ENCODE results near the gene CLGN.
"Not testable (repeated sequence)": the region's sequence is repeated elsewhere in the genome, so short reads cannot be mapped to it uniquely, and the experiment has no call there.

Gene CLGN

GRCh38 chr4:140427106-140427918 lies at the start of gene CLGN:
TSS of gene CLGN (minus strand) at chr4:140427648. CDS start at chr4:140413078, 14,570 bp downstream.
- peak; percentile 59 for DNase-seq

GRCh38 chr4:140472156-140472555 lies 44.7 kb upstream of the CLGN start:
- DNase-seq = no peak

- DNase-seq = no peak
Measured at GRCh38 chr4:140469791-140470733, 42.6 kb upstream of the CLGN start.

- no peak for DNase-seq
Measured at GRCh38 chr4:140466146-140466545, 38.7 kb upstream of the CLGN start.

GRCh38 chr4:140463614-140464013 lies 36.2 kb upstream of the CLGN start:
- no peak for DNase-seq

GRCh38 chr4:140463182-140463581 lies 35.7 kb upstream of the CLGN start:
- no peak for DNase-seq

- DNase-seq = no peak
Measured at GRCh38 chr4:140450352-140450751, 22.9 kb upstream of the CLGN start.

GRCh38 chr4:140448830-140449229 lies 21.4 kb upstream of the CLGN start:
- no peak for DNase-seq

- no peak for DNase-seq
Measured at GRCh38 chr4:140448162-140448561, 20.7 kb upstream of the CLGN start.

- DNase-seq = not testable (repeated sequence)
Measured at GRCh38 chr4:140444347-140444746, 16.9 kb upstream of the CLGN start.

- DNase-seq = no peak
Measured at GRCh38 chr4:140439644-140440142, 12.2 kb upstream of the CLGN start.

GRCh38 chr4:140427919-140428471 lies 547 bp upstream of the CLGN start:
- DNase-seq = no peak

GRCh38 chr4:140426610-140427105 lies 790 bp downstream of the CLGN start:
- no peak for DNase-seq

GRCh38 chr4:140423106-140423505 lies 4.3 kb downstream of the CLGN start:
- no peak for DNase-seq

- DNase-seq = not testable (repeated sequence)
Measured at GRCh38 chr4:140413130-140413969, 14.1 kb downstream of the CLGN start.

GRCh38 chr4:140408974-140409373 lies 18.5 kb downstream of the CLGN start:
- no peak for DNase-seq

GRCh38 chr4:140406292-140406691 lies 21.2 kb downstream of the CLGN start:
- no peak for DNase-seq

GRCh38 chr4:140400111-140400510 lies 27.3 kb downstream of the CLGN start:
- DNase-seq = no peak

GRCh38 chr4:140395668-140396067 lies 31.8 kb downstream of the CLGN start:
- DNase-seq = no peak

GRCh38 chr4:140388015-140388414 lies 39.4 kb downstream of the CLGN start:
- no peak for DNase-seq

GRCh38 chr4:140382732-140383131 lies 44.7 kb downstream of the CLGN start:
- no peak for DNase-seq

- DNase-seq = no peak
Measured at GRCh38 chr4:140374130-140374477, 53.3 kb downstream of the CLGN start.
